Fibroblast of skin of right quadriceps (primary cell): ENCODE measurements around the gene NCOA1.
A peak's percentile ranks its signal among the peaks of the same experiment; 100 is the strongest.

Source experiments
- DNase-seq: peaks from one replicate; pipeline ENCODE4 v3.0.0-alpha.2; 2013

Gene NCOA1

DNA sequence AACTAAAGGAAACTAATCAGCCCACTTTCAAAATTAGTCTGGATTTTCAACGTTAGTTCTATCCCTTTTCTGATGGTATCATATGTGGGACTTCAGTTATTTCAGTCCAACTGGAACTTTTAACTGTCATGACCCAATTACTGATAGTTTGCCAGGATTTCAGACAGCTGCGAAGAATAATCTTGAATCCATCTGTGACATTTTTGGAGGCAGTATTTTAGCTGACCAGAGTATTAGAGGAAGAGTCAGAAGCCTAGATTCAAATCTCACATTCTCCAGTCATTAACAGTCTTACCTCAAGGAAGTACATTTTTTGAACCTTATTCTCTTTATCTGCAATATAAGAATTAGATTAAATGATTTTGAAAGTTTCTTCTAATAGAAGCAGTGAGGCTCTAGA, 220.8 kb downstream of the NCOA1 start:
- no peak for DNase-seq

DNA sequence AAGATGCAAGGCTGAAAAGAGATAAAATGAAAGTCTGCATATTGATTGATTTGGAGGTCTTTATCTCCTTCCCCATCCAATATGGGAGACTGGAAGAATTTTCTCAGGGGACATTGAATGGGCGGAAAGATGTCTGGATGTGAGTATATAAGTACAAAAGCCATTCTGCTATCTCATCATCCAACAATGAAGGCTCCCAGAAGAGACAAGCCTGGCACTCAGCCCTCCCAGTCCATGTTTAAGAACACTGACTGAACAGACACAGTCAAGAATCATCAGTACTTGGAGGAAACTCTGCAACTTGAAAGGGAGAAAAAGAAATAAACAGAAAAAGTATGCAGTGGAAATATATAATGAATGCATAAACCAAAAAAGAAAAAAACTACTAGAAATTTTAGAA, 221.2 kb downstream of the NCOA1 start:
- no peak for DNase-seq

DNA sequence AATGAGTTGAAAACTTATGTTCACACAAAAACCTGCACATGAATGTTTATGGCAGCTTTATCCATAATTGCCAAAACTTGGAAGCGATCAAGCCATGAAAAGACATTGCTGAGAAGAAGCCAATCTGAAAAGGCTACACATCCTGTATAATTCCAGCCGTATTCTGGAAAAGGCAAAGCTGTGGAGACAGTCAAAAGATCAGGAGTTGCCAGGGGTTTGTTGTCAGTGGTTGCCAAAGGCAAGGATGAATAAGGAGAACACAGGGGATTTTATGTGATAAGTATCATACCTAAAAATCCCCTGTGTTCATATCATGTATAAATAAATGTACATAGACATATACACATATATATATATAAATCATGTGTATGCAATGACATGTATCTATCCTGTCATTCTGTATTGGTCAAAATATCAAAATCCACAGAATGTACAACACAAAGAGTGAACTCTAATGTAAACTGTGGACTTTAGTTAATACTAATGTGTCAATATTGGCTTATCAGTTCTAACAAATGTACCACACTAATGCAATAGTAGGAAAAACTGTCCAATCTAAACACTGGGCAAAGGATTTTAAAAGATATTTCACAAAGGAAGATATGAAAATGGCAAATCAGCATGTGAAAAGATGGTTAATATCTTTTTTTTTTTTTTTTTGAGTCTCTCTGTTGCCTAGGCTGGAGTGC, 226.4 kb downstream of the NCOA1 start:
- DNase-seq, result no peak

DNA sequence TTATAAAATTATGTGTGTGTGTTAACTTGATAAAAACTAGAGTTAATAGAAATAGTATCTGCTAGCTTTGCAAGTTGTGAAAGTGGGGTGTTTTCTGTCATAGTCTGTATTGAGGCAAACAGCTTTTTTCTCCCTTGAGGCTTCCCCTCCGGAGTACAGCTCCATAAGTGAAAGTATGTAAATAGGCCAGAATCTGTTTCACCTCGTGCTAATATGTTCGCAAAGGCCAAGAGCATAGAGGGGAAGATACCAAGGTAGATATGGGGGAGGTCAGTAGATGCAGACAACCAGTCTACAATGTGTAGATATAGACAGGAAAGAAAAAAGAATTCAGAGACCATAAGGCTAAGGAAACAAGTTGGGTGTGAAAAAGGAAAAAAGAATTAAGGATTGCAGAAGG, 229.3 kb downstream of the NCOA1 start:
- DNase-seq, result no peak

DNA sequence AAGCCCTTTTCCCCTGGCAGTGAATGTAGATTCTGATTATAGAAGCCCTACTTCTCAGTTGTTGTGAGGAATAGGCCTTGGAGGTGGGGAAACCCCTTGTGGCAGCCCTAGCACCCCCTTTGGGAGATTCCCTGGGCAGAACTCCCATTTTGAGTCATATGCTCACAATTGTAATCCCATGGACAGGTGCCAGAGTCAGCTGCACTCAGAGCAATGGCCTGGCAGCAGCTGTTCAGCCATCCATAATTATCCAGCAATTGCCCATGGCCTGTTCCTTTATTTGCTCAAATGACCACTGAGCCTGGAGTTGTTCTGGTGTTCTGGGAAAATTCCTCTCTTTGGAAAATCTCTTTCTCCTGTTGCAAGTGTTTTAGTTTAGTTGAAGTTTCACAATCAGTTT, 230.4 kb downstream of the NCOA1 start:
- peak; percentile 64 for DNase-seq

DNA sequence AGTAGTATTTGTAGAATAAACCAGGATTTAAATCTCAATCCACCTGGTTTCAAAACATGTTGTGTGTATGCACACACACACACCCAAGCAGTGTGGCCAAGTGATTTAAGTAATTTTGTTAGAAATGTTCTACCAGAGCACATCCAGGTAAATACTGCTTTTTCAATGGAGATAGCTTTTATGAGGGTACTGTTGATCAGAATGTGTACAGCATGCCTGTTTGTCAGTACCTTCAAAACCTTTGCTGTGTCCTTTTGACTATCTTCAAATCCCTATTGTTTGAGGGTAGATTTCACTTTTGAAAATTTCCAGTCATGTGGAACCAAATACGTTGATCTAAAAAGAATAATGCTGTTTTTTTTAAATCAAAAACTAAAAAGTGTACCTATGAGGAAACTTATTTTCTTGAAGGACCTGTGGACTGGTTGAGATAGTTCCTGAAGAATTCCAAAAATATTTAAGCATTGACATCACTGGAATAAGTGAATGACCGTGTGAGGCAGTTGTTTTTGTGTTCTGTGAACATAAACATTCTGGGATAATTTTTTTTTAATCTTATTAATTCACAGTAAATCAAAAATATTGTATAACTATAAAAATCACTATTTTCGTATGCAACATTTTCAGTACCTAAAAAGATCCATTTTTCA, 231.2 kb downstream of the NCOA1 start:
- DNase-seq, result no peak

DNA sequence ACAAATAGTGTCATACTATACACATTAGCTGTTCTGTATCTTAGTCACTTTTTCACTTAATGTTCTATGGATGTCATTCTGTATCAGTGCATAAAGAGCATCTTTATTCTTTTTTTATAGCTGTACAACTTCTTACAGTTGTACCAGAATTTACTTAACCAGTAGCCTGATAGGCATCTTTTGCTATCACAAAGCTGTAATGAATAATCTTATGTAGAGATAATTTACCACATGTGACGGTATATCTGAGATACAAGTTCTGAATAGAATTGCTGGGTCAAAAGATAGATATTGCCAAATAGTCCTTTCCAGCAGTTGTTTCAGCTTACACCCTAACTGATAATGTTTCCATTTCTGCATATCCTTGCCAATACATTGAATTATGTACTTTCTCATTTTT, 232.1 kb downstream of the NCOA1 start:
- DNase-seq, result no peak

DNA sequence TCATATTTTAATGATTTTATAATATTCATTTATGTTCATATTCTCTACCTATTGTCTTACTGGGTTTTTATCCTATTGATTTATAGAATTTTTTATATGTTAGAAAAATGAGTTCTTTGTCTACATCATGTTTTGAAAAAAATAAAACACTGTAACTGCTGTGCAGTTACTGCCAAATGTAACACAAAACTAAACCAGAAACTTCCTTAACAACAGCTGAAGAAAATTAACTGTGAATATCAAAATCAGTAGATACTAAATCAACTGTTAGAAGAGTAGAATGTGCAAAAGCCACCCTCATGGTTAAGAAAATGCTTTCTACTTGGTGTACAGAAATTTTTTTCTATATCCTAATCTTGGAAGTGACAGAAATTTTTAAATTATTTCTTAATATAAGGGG, 232.6 kb downstream of the NCOA1 start:
- DNase-seq, result no peak

DNA sequence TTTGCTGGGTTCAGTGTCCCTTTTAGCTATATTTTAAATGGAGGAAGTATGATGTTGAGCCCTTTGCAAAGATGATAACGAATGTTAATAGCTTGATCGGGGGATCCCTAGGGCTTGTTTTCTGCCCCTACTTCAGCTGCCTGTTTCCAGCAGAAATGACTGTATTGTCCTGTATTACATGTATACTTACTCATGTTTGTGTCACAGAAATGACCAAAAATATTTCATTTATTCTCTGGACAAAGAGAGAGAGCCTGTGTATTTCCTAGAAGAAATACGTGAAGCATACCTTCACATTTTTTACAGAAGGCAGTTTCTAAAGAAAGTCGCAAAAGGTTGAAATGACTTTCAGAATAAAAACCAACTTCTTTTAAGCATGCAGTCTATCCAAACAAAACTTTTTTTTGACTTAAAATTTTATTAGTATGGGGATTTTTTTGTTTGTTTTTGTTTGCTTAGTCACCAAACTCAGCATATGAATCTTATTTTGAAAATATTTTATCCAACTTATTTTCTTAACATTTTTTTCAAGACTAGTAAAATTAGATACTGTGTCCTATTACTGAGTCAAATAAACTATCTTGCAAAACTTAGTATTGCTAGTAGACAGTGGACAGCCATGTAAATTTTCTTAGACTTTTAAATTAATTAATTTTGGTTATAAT, 233.2 kb downstream of the NCOA1 start:
- DNase-seq, result no peak

DNA sequence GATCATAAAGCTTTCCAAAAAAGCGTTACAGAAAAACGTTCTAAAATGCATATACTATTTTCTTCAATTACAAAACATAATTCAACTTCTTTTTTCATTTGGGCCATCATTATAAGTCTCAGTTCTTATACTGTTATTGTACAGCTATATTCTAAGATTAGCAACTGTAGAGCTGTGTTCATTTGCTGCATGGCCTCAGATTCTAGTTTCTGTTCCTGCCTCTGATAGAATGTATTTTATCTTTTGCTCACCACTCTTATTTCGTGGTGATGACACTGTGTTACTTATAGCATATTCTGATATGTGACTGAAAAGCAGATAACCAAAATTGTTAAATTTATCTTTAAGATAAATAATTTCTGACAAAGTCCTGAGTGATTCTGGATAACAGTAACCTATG, 234.9 kb downstream of the NCOA1 start:
- no peak for DNase-seq

DNA sequence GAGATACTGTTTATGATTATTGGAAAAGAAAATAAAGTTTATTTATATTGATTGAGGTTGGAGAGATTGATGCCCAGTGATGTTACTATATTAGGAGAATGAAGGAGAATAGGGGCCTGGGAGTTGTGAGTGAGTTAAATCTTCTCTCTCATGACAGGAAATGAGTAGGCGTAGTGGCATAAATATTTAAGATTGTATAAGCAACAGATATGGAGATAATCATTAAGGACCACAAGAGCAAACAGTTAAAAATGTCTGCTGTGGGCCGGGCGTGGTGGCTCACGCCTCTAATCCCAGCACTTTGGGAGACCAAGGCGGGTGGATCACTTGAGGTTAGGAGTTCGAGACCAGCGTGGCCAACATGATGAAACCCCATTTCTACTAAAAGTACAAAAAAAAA, 239.4 kb downstream of the NCOA1 start:
- DNase-seq, result peak; percentile 15

DNA sequence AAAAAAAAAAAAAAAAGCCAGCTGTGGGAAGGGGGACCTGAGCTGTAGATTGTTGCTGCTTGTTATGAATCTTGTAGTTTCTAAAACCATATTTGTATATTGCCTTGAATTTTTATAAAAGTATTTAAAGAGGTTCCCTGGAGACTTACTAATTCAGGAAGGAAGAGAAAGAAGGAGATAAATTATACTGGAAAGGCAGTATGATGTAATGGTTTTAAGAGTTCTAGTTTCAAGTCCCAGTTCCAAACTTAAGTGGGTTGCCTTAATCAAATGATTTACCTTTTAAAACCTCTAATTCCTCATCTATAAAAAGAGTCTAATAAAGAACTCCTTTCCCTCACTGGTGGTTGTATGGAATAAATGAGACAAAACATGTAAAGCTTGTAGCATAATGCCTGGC, 240.0 kb downstream of the NCOA1 start:
- no peak for DNase-seq

DNA sequence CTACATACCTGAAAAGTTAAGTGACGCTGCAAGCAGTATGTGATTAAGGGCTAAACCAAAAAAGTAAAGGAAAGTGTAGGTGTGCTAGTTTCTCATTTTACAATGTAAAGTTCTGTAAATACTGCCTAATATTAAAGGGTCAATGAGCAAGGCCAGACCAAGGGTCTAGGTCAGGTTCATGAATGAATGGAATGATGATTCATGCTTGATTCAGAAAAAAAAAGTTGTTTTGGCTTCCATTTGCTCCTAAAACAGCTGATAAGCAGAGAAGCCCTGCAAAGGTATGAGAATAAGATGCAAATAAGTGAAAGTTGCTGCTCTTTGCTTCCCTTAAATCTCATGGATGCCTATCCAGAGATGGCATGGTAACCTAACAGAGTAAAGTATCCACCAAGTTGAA, 240.9 kb downstream of the NCOA1 start:
- no peak for DNase-seq

DNA sequence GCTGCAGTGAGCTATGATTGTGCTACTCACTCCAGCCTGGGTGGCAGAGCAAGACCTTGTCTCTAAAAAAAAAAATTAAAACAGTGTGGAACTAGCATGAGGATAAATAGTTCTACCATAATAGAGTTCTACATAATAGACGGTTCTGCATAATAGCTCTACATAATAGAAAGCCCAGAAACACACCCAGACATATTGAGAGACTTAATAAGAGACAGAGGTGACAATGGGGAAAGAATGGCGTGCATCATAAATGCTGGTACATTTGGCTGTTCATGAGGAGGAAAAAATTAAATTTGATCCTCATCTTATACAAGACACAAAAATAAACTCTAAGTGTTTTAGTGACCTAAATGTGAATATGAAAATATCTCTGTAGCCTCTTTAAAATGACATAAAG, 243.7 kb downstream of the NCOA1 start:
- no peak for DNase-seq

DNA sequence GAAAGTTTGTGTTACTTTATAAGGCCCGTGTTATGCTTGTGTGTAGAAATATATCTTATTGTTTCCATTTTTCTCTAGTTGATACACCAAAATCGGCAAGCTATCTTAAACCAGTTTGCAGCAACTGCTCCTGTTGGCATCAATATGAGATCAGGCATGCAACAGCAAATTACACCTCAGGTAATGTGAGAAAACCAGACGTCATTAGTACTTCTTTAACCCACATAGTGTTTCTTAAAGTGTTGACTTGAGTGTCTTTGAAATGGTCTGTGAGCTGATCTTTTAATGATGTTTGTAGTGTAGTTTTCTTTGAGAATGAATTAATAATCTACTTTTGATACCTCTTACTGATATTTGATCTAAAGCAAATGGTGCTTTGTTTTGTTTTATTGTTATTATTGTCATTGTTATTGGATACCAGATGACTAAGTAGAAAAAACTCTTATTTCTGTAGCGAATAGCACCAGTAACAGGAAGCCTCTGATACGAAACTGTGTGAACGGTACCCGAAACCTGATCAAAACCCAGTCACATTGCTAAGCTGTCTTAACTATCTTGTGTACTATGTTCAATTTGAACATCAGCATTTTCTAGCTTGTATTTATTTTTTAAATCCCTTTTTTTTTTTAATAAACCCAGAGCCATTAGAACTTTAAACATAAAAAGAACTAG, 248.4 kb downstream of the NCOA1 start:
- no peak for DNase-seq

DNA sequence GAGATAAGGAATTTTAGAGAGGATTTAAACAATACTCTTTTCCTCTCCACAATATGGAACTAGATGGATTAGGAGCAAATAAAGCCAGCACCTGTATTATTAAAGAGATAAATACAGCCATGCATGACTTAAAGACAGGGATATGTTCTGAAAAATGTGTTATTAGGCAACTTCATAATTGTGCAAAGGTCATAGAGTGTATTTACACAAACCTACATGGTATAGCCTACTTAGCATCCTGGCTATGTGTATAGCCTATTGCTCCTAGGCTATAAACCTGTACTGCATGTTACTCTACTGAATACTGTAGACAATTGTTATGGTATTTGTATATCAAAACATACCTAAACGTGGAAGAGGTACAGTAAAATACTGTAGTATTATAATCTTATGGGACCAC, 249.1 kb downstream of the NCOA1 start:
- DNase-seq, result no peak

DNA sequence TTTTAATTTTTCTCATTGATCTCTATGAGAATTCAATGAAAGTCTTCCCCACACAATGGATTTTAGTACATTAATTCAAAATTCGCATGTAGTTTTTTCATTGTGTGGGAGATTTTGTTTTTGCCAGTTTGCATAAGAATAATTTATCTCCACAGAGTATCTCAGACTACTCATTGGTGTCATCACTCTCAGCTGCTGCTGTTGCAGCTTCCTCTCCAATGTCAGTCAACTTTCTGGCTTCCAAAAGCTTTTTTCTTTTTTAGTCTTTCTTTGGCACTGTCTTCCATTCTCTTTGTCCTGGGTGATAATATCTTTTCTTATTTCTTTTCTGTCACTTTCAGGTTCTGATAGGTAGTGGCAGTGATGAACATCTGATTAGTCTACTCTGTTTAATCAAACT, 251.7 kb downstream of the NCOA1 start:
- DNase-seq, result no peak

DNA sequence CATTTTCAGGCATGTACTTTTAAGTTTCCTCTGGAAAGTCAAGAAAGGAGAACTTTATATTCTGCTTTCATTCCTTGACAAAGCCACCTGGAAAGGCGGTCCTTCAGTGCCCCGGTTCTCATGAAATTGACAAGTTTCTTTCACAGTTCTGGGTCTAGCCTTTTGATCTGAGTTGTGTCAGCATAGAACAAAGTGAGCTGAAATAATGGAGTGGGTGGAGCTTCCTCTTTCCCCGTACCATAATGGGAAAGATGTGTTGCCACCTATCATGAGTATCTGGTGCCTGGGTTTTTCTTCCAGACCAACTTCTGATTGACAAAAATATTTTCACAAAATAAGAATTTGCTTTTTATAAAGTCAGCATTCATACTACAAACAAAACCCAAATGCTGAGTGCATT, 252.9 kb downstream of the NCOA1 start:
- DNase-seq, result no peak

DNA sequence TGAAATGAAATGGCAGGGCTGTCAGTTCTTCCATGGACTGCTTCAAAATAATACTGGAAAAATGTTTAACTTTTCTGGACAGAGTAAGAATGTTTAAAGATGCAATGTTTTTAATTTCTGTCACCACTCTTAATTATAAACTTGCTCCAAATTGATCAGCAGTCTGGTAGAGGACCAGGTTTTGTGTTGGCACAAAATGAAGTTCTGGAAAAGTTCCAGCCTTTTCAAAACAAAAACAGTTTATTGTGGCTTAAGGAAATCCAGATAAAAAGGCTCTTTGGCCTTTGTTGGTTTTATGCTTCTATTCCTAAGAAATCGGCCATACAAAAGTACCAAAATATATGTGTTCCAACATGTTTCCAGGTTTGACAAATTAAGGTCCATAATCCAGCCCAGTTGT, 253.3 kb downstream of the NCOA1 start:
- DNase-seq, result no peak

DNA sequence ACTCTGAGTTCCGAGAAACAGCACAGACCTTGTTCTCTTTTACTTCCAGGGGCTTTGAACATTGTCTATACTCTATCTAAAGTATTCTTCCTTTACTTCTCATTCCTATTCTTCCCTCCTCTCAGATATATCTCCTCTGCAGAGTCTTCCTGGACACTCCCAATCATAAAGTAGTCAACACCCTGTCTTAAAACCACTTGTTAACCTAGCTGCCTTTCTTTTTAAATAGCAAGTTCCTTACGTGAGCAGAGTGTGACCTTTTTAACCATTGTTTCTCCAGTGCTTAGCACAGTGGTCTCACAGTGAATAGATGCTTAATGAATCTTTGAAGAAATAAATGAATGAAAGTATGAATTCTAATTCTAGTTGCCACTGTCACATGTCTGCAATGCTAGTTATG, 254.8 kb downstream of the NCOA1 start:
- no peak for DNase-seq

DNA sequence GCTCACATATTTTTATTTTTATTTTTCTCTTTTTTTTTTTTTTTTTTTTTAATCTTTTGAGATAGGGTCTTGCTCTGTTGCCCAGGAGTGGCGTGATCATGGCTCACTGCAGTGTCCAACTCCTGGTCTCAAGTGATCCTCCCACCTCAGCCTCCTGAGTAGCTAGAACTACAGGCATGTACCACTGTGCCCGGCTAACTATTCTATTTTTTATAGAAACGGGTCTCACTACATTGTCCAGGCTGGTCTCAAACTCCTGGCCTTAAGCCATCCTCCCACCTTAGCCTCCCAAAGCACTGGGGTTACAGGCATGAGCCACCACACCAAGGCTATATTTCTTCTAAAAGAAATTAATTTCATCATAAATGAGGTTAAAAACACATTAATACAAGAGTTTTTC, 256.2 kb downstream of the NCOA1 start:
- no peak for DNase-seq

DNA sequence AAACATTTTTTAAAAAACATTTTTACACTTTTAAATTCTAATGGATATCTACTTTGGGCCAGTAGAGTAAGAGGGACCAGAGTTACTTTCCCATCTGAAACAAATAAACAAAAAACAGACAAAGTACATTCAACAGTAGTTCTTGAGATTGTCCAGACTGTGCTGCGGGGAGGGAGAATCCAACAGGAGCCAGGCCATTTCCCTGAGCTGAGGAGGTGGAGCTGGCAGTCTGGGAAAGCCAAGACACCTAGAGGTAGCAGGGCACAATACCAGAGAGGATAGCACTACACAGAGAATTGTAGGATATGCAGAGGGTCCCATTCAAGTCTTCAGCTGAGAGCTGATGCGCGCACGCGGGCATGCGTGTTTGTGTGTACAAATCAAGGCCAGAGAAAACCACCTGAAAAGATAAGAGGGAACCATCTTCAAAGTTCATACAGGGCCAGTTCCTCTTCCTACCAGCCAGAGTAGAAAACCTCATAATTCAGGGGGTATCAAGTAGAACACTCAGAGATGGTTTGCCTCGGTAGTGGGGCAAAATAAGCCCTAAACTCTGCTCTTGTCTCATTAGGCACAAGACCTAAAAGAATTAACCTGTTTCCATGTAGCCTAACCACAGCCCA, 258.1 kb downstream of the NCOA1 start:
- no peak for DNase-seq

DNA sequence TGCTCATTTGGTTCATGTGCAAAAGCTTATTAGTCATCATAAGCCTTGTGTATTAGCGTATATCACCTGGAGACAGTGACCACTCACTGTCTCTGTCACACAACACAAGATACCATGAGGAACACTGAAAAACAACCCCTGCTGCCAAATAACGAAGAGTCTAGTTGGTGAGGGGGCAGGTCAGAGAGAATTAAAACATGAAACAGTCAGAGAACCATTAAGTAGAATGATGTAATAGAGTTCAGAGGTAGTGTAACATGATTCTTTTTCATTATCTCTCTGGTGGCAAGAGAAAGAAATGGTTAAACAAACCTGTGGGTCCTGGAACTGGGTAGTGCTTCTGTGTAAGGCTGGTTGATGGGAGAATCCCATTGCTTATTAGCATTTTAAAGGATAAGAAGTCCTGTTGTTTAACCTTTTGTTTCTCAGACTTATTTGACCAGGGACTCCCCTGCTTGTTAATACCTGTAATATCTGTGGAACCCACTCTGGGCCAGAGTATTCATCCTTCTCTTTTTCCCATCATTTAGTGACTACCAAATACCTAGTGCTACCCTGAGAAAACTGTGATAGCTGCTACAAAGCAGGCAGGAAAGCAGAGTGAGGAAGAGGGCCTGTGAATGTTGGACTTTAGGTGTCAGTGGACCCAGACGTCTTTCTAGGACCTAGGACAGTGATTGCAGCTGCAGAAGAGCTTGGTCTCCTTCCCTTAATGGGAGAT, 264.1 kb downstream of the NCOA1 start:
- no peak for DNase-seq
